Stomach (tissue), 4 donors: ENCODE measurements around the gene KIF1A.

Source experiments
- CTCF ChIP-seq, 7 experiments: fragments of 450-650 bp in 4 of 7; fragments of 200-600 bp in 3 of 7; sonication (generic) in 3 of 7; IDR thresholded peaks; one replicate each; pipeline ENCODE4 v1.5.1; 2016 to 2019; ENCODE audit warnings: antibody characterized with exemption in 7 of 7, control low read depth in 2 of 7, mild to moderate bottlenecking in 1 of 7
- EP300 ChIP-seq: sonication (generic); formaldehyde crosslinking; IDR thresholded peaks from one replicate; pipeline ENCODE4 v1.6.1; 2017; ENCODE audit warnings: antibody characterized with exemption
- POLR2A ChIP-seq, 4 donors: fragments of 450-650 bp; IDR thresholded peaks; one replicate each; pipeline ENCODE4 v1.6.1; 2016; ENCODE audit warnings: antibody characterized with exemption in 4 of 4, control low read depth in 2 of 4, mild to moderate bottlenecking in 1 of 4, moderate library complexity in 1 of 4

GRCh38 chr2:240795454-240795853 is 24.6 kb downstream of the KIF1A start:
- TF ChIP-seq EP300 (no peak), CTCF (IDR thresholded peaks at IDR 0.05) (no peak), POLR2A (IDR thresholded peaks at IDR 0.05) (no peak)
